ENCODE measurements around the gene SLCO2A1. TPM values are rescaled to one million over a fixed set of nuclear protein-coding genes. Genes with fewer than 3 reads are reported as not detected.

Gene SLCO2A1
- total RNA-seq, 1 experiment from 2014 or later: not detected

GRCh38 chr3:134020135-134020680 is 9.5 kb downstream of the SLCO2A1 start:
- Histone ChIP-seq H4K20me1 (ENCODE audit: insufficient read depth, low read depth, low read length) (no peaks in the 10 kb centered on the region), H3K9me2 (replicated peaks; ENCODE audit: insufficient read depth, low read length) (no peaks in the 10 kb centered on the region), H3K27me3 (ENCODE audit: low read length) (no peaks in the 10 kb centered on the region), H3K79me2 (ENCODE audit: low read length) (no peaks in the 10 kb centered on the region), H3K9me3 (ENCODE audit: low read length) (no peaks in the 10 kb centered on the region), H3K36me3 (ENCODE audit: insufficient read depth, low read length) (no peaks in the 10 kb centered on the region), H3K9ac (ENCODE audit: low read length) (no peak overlapping the region), H3K4me1 (ENCODE audit: low read length) (no peaks in the 10 kb centered on the region), H3K4me3 (ENCODE audit: low read length) (no peak overlapping the region), H3K27ac (ENCODE audit: low read length) (no peak overlapping the region), H2AFZ (ENCODE audit: low read length) (no peak overlapping the region), H3K4me2 (ENCODE audit: low read depth, low read length, poor library complexity, severe bottlenecking) (no peak overlapping the region)
- no peak for DNase-seq

GRCh38 chr3:134018850-134019249 is 10.9 kb downstream of the SLCO2A1 start:
- Histone ChIP-seq H4K20me1 (ENCODE audit: insufficient read depth, low read depth, low read length) (no peaks in the 10 kb centered on the region), H3K4me3 (ENCODE audit: low read length) (no peak overlapping the region), H3K27me3 (ENCODE audit: low read length) (no peaks in the 10 kb centered on the region), H2AFZ (ENCODE audit: low read length) (no peak overlapping the region), H3K9me3 (ENCODE audit: low read length) (no peaks in the 10 kb centered on the region), H3K27ac (ENCODE audit: low read length) (no peak overlapping the region), H3K9me2 (replicated peaks; ENCODE audit: insufficient read depth, low read length) (no peaks in the 10 kb centered on the region), H3K4me1 (ENCODE audit: low read length) (no peaks in the 10 kb centered on the region), H3K4me2 (ENCODE audit: low read depth, low read length, poor library complexity, severe bottlenecking) (no peak overlapping the region), H3K36me3 (ENCODE audit: insufficient read depth, low read length) (no peaks in the 10 kb centered on the region), H3K79me2 (ENCODE audit: low read length) (no peaks in the 10 kb centered on the region), H3K9ac (ENCODE audit: low read length) (no peak overlapping the region)
- DNase-seq: no peak

GRCh38 chr3:134018406-134018805 is 11.3 kb downstream of the SLCO2A1 start:
- Histone ChIP-seq H3K4me2 (ENCODE audit: low read depth, low read length, poor library complexity, severe bottlenecking) (no peak overlapping the region), H3K9ac (ENCODE audit: low read length) (no peak overlapping the region), H3K79me2 (ENCODE audit: low read length) (no peaks in the 10 kb centered on the region), H3K9me3 (ENCODE audit: low read length) (no peaks in the 10 kb centered on the region), H3K27ac (ENCODE audit: low read length) (no peak overlapping the region), H3K4me1 (ENCODE audit: low read length) (no peaks in the 10 kb centered on the region), H4K20me1 (ENCODE audit: insufficient read depth, low read depth, low read length) (no peaks in the 10 kb centered on the region), H3K4me3 (ENCODE audit: low read length) (no peak overlapping the region), H2AFZ (ENCODE audit: low read length) (no peak overlapping the region), H3K36me3 (ENCODE audit: insufficient read depth, low read length) (no peaks in the 10 kb centered on the region), H3K9me2 (replicated peaks; ENCODE audit: insufficient read depth, low read length) (no peaks in the 10 kb centered on the region), H3K27me3 (ENCODE audit: low read length) (no peaks in the 10 kb centered on the region)
- no peak for DNase-seq

- Histone ChIP-seq H3K36me3 (ENCODE audit: insufficient read depth, low read length) (no peaks in the 10 kb centered on the region), H4K20me1 (ENCODE audit: insufficient read depth, low read depth, low read length) (no peaks in the 10 kb centered on the region), H3K9ac (ENCODE audit: low read length) (no peak overlapping the region), H3K27ac (ENCODE audit: low read length) (no peak overlapping the region), H3K27me3 (ENCODE audit: low read length) (no peaks in the 10 kb centered on the region), H3K9me3 (ENCODE audit: low read length) (no peaks in the 10 kb centered on the region), H2AFZ (ENCODE audit: low read length) (no peak overlapping the region), H3K9me2 (replicated peaks; ENCODE audit: insufficient read depth, low read length) (no peaks in the 10 kb centered on the region), H3K79me2 (ENCODE audit: low read length) (no peaks in the 10 kb centered on the region), H3K4me3 (ENCODE audit: low read length) (no peak overlapping the region), H3K4me1 (ENCODE audit: low read length) (no peaks in the 10 kb centered on the region), H3K4me2 (ENCODE audit: low read depth, low read length, poor library complexity, severe bottlenecking) (no peak overlapping the region)
- no peak for DNase-seq
These were observed 12.2 kb downstream of the SLCO2A1 start for GRCh38 chr3:134017490-134017889.

- Histone ChIP-seq H3K9me3 (ENCODE audit: low read length) (no peaks in the 10 kb centered on the region), H3K27ac (ENCODE audit: low read length) (no peak overlapping the region), H3K4me2 (ENCODE audit: low read depth, low read length, poor library complexity, severe bottlenecking) (no peak overlapping the region), H3K9ac (ENCODE audit: low read length) (no peak overlapping the region), H4K20me1 (ENCODE audit: insufficient read depth, low read depth, low read length) (no peaks in the 10 kb centered on the region), H3K4me1 (ENCODE audit: low read length) (no peaks in the 10 kb centered on the region), H3K36me3 (ENCODE audit: insufficient read depth, low read length) (no peaks in the 10 kb centered on the region), H3K27me3 (ENCODE audit: low read length) (no peaks in the 10 kb centered on the region), H3K9me2 (replicated peaks; ENCODE audit: insufficient read depth, low read length) (no peaks in the 10 kb centered on the region), H3K4me3 (ENCODE audit: low read length) (no peak overlapping the region), H2AFZ (ENCODE audit: low read length) (no peak overlapping the region), H3K79me2 (ENCODE audit: low read length) (no peaks in the 10 kb centered on the region)
- no peak for DNase-seq
These were observed 15.5 kb downstream of the SLCO2A1 start for GRCh38 chr3:134014270-134014669.

GRCh38 chr3:134013280-134013679 is 16.4 kb downstream of the SLCO2A1 start:
- DNase-seq: no peak
- Histone ChIP-seq H3K4me2 (ENCODE audit: low read depth, low read length, poor library complexity, severe bottlenecking) (no peak overlapping the region), H3K36me3 (ENCODE audit: insufficient read depth, low read length) (no peaks in the 10 kb centered on the region), H3K27ac (ENCODE audit: low read length) (no peak overlapping the region), H4K20me1 (ENCODE audit: insufficient read depth, low read depth, low read length) (no peaks in the 10 kb centered on the region), H3K4me1 (ENCODE audit: low read length) (no peaks in the 10 kb centered on the region), H3K9me3 (ENCODE audit: low read length) (no peaks in the 10 kb centered on the region), H3K79me2 (ENCODE audit: low read length) (no peaks in the 10 kb centered on the region), H3K9me2 (replicated peaks; ENCODE audit: insufficient read depth, low read length) (no peaks in the 10 kb centered on the region), H3K4me3 (ENCODE audit: low read length) (no peak overlapping the region), H2AFZ (ENCODE audit: low read length) (no peak overlapping the region), H3K9ac (ENCODE audit: low read length) (no peak overlapping the region), H3K27me3 (ENCODE audit: low read length) (no peaks in the 10 kb centered on the region)

- no peak overlapping the region for H3K4me3 ChIP-seq (ENCODE audit: low read length)
- no peak for DNase-seq
- no peak overlapping the region for H3K27ac ChIP-seq (ENCODE audit: low read length)
- H3K27me3 ChIP-seq (ENCODE audit: low read length): no peaks in the 10 kb centered on the region
- H3K9ac ChIP-seq (ENCODE audit: low read length): no peak overlapping the region
- H3K36me3 ChIP-seq (ENCODE audit: insufficient read depth, low read length): no peaks in the 10 kb centered on the region
- H3K9me3 ChIP-seq (ENCODE audit: low read length): no peaks in the 10 kb centered on the region
- H4K20me1 ChIP-seq (ENCODE audit: insufficient read depth, low read depth, low read length): no peaks in the 10 kb centered on the region
- H3K79me2 ChIP-seq (ENCODE audit: low read length): no peaks in the 10 kb centered on the region
- no peak overlapping the region for H2AFZ ChIP-seq (ENCODE audit: low read length)
- no peak overlapping the region for H3K4me2 ChIP-seq (ENCODE audit: low read depth, low read length, poor library complexity, severe bottlenecking)
- H3K9me2 ChIP-seq (replicated peaks; ENCODE audit: insufficient read depth, low read length): no peaks in the 10 kb centered on the region
- H3K4me1 ChIP-seq (ENCODE audit: low read length): no peaks in the 10 kb centered on the region
These were observed 20.3 kb downstream of the SLCO2A1 start for GRCh38 chr3:134009345-134010000.

- H3K36me3 ChIP-seq (ENCODE audit: insufficient read depth, low read length): no peaks in the 10 kb centered on the region
- H3K9ac ChIP-seq (ENCODE audit: low read length): no peak overlapping the region
- H3K27me3 ChIP-seq (ENCODE audit: low read length): no peaks in the 10 kb centered on the region
- H3K4me2 ChIP-seq (ENCODE audit: low read depth, low read length, poor library complexity, severe bottlenecking): no peak overlapping the region
- no peak overlapping the region for H2AFZ ChIP-seq (ENCODE audit: low read length)
- no peaks in the 10 kb centered on the region for H3K9me3 ChIP-seq (ENCODE audit: low read length)
- no peaks in the 10 kb centered on the region for H3K9me2 ChIP-seq (replicated peaks; ENCODE audit: insufficient read depth, low read length)
- H3K27ac ChIP-seq (ENCODE audit: low read length): no peak overlapping the region
- no peaks in the 10 kb centered on the region for H3K79me2 ChIP-seq (ENCODE audit: low read length)
- no peak for DNase-seq
- H4K20me1 ChIP-seq (ENCODE audit: insufficient read depth, low read depth, low read length): no peaks in the 10 kb centered on the region
- H3K4me1 ChIP-seq (ENCODE audit: low read length): no peaks in the 10 kb centered on the region
- no peak overlapping the region for H3K4me3 ChIP-seq (ENCODE audit: low read length)
These were observed 21.0 kb downstream of the SLCO2A1 start for GRCh38 chr3:134008630-134009156.
